GM12872 (cell line): Measurements from ENCODE around the gene OR6C76.

Experiments used
- TF ChIP-seq, protein P1 (sequence below): IDR thresholded peaks from 3 replicates; pipeline ENCODE4 v1.5.1; 2011; ENCODE audit warnings: low read depth, mild to moderate bottlenecking, low read length, moderate library complexity; ENCODE audit not compliant: insufficient read depth

Gene OR6C76

DNA sequence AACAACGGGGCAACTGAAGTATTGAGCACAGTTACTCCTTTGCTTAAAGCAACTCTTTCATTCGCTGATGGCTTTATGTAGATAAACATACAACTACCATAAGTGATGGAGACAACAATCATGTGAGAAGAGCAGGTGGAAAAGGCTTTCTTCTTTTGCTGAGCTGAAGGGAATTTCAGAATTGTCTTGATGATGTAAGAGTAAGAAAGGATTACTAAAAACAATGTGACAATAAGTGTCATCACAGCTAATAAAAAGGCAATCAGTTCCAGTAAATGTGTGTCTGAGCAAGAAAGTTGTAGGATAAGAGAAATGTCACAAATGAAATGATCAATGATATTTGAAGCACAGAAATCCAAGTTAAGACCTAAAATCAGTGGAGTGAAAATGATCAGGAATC, 43.2 kb downstream of the OR6C76 start:
- TF ChIP-seq, protein P1, sequence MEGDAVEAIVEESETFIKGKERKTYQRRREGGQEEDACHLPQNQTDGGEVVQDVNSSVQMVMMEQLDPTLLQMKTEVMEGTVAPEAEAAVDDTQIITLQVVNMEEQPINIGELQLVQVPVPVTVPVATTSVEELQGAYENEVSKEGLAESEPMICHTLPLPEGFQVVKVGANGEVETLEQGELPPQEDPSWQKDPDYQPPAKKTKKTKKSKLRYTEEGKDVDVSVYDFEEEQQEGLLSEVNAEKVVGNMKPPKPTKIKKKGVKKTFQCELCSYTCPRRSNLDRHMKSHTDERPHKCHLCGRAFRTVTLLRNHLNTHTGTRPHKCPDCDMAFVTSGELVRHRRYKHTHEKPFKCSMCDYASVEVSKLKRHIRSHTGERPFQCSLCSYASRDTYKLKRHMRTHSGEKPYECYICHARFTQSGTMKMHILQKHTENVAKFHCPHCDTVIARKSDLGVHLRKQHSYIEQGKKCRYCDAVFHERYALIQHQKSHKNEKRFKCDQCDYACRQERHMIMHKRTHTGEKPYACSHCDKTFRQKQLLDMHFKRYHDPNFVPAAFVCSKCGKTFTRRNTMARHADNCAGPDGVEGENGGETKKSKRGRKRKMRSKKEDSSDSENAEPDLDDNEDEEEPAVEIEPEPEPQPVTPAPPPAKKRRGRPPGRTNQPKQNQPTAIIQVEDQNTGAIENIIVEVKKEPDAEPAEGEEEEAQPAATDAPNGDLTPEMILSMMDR = no peak

DNA sequence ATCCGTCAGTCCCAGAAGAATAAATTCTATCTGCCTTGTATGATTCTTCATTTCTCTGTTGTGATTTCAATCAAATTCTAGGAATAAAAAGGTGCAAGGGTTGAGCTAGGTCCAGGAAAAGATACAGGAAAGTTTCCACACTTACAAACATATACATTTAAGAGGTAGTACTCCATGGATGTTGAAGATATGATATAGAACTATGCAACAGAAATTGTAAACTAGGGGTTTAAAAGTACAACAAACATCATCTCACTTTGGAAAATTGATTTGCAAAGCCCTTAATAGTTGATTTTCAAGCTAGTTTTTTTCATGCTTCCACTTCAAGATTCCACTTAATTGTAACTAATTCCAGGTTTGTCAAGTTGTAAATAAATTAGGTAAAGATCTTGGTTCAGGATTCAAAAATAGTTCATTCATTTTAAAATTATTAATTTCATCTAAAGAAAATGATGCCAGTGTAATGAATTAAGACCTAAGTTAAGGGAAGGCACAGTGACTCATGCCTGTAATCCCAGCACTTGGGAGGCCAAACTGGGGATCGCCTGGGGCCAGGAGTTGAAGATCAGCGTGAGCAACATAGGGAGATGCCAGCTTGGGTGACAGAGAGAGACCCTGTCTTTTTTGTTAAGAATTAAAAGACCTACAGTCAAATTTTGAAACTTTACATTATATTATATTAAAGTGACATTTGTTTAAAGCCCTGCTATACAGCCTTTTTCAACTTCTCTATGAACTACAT, 44.2 kb downstream of the OR6C76 start, which contains the start of gene OR6C70:
TSS of gene OR6C70 (minus strand) at position 51 of the 742 bp plus-strand sequence. CDS start at position 51, 0 bp downstream.
- TF ChIP-seq, protein P1 = no peak

GRCh38 chr12:55472264-55472663, 46.2 kb downstream of the OR6C76 start:
- TF ChIP-seq, protein P1 = no peak
